Loucy (cell line): ENCODE results near the gene VSIG8.

Experiments used
- H2AFZ ChIP-seq: fragments of 200-600 bp; sonication (generic); 2 replicates; pipeline ENCODE4 v1.6.0; 2016; ENCODE audit warnings: antibody characterized with exemption, mild to moderate bottlenecking, low read length, moderate library complexity
- H3F3A ChIP-seq: fragments of 200-600 bp; 2 replicates; pipeline ENCODE4 v1.6.0; 2016; ENCODE audit warnings: antibody characterized with exemption, low read depth, mild to moderate bottlenecking
- H3K27me3 ChIP-seq: fragments of 200-600 bp; sonication (generic); 2 replicates; pipeline ENCODE4 v1.6.1; 2014; ENCODE audit warnings: low read length, mild to moderate bottlenecking; ENCODE audit not compliant: insufficient read depth, poor library complexity, severe bottlenecking
- H3K36me3 ChIP-seq: fragments of 200-600 bp; sonication (generic); 2 replicates; pipeline ENCODE4 v1.6.1; 2016; ENCODE audit warnings: low read length; ENCODE audit not compliant: insufficient read depth
- H3K4me1 ChIP-seq: fragments of 200-600 bp; sonication (generic); 2 replicates; pipeline ENCODE4 v1.5.1; 2014; ENCODE audit warnings: low read length, mild to moderate bottlenecking; ENCODE audit not compliant: insufficient read depth, poor library complexity, severe bottlenecking
- H3K4me2 ChIP-seq: fragments of 200-600 bp; sonication (generic); 2 replicates; pipeline ENCODE4 v1.6.0; 2014; ENCODE audit warnings: antibody characterized with exemption, low read length, low read depth, mild to moderate bottlenecking; ENCODE audit not compliant: poor library complexity, severe bottlenecking
- H3K4me3 ChIP-seq: fragments of 200-600 bp; sonication (generic); 2 replicates; pipeline ENCODE4 v1.5.1; 2014; ENCODE audit warnings: low read length, mild to moderate bottlenecking, mixed read lengths; ENCODE audit not compliant: poor library complexity, severe bottlenecking
- H3K79me2 ChIP-seq: fragments of 200-600 bp; sonication (generic); 2 replicates; pipeline ENCODE4 v1.6.1; 2014; ENCODE audit warnings: low read length; ENCODE audit not compliant: insufficient read depth
- H3K9ac ChIP-seq: fragments of 200-600 bp; sonication (generic); 2 replicates; pipeline ENCODE4 v1.6.0; 2014; ENCODE audit warnings: mild to moderate bottlenecking, low read depth, low read length, moderate library complexity; ENCODE audit not compliant: poor library complexity, severe bottlenecking
- H3K9me2 ChIP-seq: fragments of 200-600 bp; sonication (generic); replicated peaks from 2 replicates; pipeline ENCODE4 v1.6.1; 2016; ENCODE audit warnings: low read depth, low read length, mixed read lengths
- H3K9me3 ChIP-seq: fragments of 200-600 bp; sonication (generic); 2 replicates; pipeline ENCODE4 v1.6.1; 2014; ENCODE audit warnings: mild to moderate bottlenecking, antibody characterized with exemption, low read length, low read depth; ENCODE audit not compliant: insufficient read depth
- H4K20me1 ChIP-seq: fragments of 200-600 bp; sonication (generic); 2 replicates; pipeline ENCODE4 v1.6.0; 2014; ENCODE audit warnings: antibody characterized with exemption, low read length, mild to moderate bottlenecking; ENCODE audit not compliant: insufficient read depth, poor library complexity, severe bottlenecking
- CTCF ChIP-seq: fragments of 200-600 bp; sonication (generic); conservative IDR thresholded peaks from 2 replicates; pipeline ENCODE4 v1.5.1; 2014; ENCODE audit warnings: mild to moderate bottlenecking, antibody characterized with exemption, low read length
- EZH2phosphoT487 ChIP-seq: fragments of 200-600 bp; IDR thresholded peaks from 2 replicates; pipeline ENCODE4 v1.6.1; 2018; ENCODE audit warnings: antibody characterized with exemption, mild to moderate bottlenecking, moderate library complexity, borderline replicate concordance

VSIG8 gene

GRCh38 chr1:159821171-159821867 is 41.1 kb downstream of the VSIG8 start:
- Histone ChIP-seq H4K20me1 (no peaks in the 10 kb centered on the region), H3K79me2 (no peaks in the 10 kb centered on the region), H3K9me3 (no peaks in the 10 kb centered on the region), H3K9ac (no peak overlapping the region), H2AFZ (no peak overlapping the region), H3K4me2 (no peak overlapping the region), H3K4me3 (no peak overlapping the region), H3K4me1 (peaks cover 22% of the 10 kb centered on the region), H3K36me3 (no peaks in the 10 kb centered on the region), H3F3A (no peaks in the 10 kb centered on the region), H3K27me3 (no peaks in the 10 kb centered on the region), H3K9me2 (no peaks in the 10 kb centered on the region)
- TF ChIP-seq CTCF (no peak), EZH2phosphoT487 (no peak)

GRCh38 chr1:159817276-159818041 is 45.0 kb downstream of the VSIG8 start:
- Histone ChIP-seq H3K4me2 (no peak overlapping the region), H3K27me3 (no peaks in the 10 kb centered on the region), H3F3A (no peaks in the 10 kb centered on the region), H4K20me1 (no peaks in the 10 kb centered on the region), H3K79me2 (no peaks in the 10 kb centered on the region), H3K4me1 (no peaks in the 10 kb centered on the region), H2AFZ (no peak overlapping the region), H3K9ac (no peak overlapping the region), H3K9me2 (no peaks in the 10 kb centered on the region), H3K4me3 (no peak overlapping the region), H3K36me3 (no peaks in the 10 kb centered on the region), H3K9me3 (no peaks in the 10 kb centered on the region)
- TF ChIP-seq CTCF, result no peak
- no peak for TF ChIP-seq EZH2phosphoT487

GRCh38 chr1:159815926-159816325 is 46.5 kb downstream of the VSIG8 start:
- Histone ChIP-seq H3K4me1 (no peaks in the 10 kb centered on the region), H3K27me3 (no peaks in the 10 kb centered on the region), H3K79me2 (no peaks in the 10 kb centered on the region), H3K36me3 (no peaks in the 10 kb centered on the region), H3K9me3 (no peaks in the 10 kb centered on the region), H2AFZ (no peak overlapping the region), H3K9me2 (no peaks in the 10 kb centered on the region), H3F3A (no peaks in the 10 kb centered on the region), H3K4me2 (no peak overlapping the region), H4K20me1 (no peaks in the 10 kb centered on the region), H3K4me3 (no peak overlapping the region), H3K9ac (no peak overlapping the region)
- TF ChIP-seq CTCF, result no peak
- no peak for TF ChIP-seq EZH2phosphoT487
